HepG2 (cell line): ENCODE data around the gene CACNA1C. TPM values are rescaled to one million over a fixed set of nuclear protein-coding genes. Genes with fewer than 3 reads are reported as not detected.

Experiments
- CREB1 ChIP-seq, 2 experiments: fragments of 450-650 bp in 1 of 2; IDR thresholded peaks; 2 replicates each; pipeline ENCODE4 v1.6.1; 2016 to 2017; ENCODE audit warnings: control low read depth in 1 of 2, mild to moderate bottlenecking in 1 of 2, missing compliant biosample characterization in 1 of 2, missing genetic modification characterization in 1 of 2
- HOXA7 ChIP-seq: sonication (generic); formaldehyde crosslinking; IDR thresholded peaks from 2 replicates; pipeline ENCODE4 v1.8.1; 2022; ENCODE audit warnings: mild to moderate bottlenecking, missing genetic modification reagents, moderate library complexity
- JUNB ChIP-seq: sonication (generic); formaldehyde crosslinking; IDR thresholded peaks from 2 replicates; pipeline ENCODE4 v1.8.0; 2022; ENCODE audit warnings: missing genetic modification reagents, mild to moderate bottlenecking, borderline replicate concordance
- RBFOX2 ChIP-seq: fragments of 200-400 bp; formaldehyde crosslinking; IDR thresholded peaks from 2 replicates; pipeline ENCODE4 v1.6.1; 2017; ENCODE audit warnings: low read depth, mild to moderate bottlenecking, low read length
- SMC3 ChIP-seq: IDR thresholded peaks from 2 replicates; pipeline ENCODE4 v1.6.1; 2011; ENCODE audit warnings: low read length, improper control_type of control experiment
- STAT6 ChIP-seq: sonication (generic); formaldehyde crosslinking; IDR thresholded peaks from 2 replicates; pipeline ENCODE4 v1.4.0; 2020; ENCODE audit warnings: missing genetic modification reagents, mild to moderate bottlenecking, borderline replicate concordance
- TOE1 ChIP-seq: sonication (generic); formaldehyde crosslinking; IDR thresholded peaks from 2 replicates; pipeline ENCODE4 v1.4.0; 2020; ENCODE audit warnings: mild to moderate bottlenecking, missing genetic modification reagents
- ZBTB42 ChIP-seq: sonication (generic); formaldehyde crosslinking; IDR thresholded peaks from 2 replicates; pipeline ENCODE4 v1.5.0; 2020; ENCODE audit warnings: mild to moderate bottlenecking, missing genetic modification reagents
- ZNF367 ChIP-seq: sonication (generic); formaldehyde crosslinking; IDR thresholded peaks from 2 replicates; pipeline ENCODE4 v1.4.0; 2020; ENCODE audit warnings: missing genetic modification reagents, borderline replicate concordance
- ZNF430 ChIP-seq: sonication (generic); formaldehyde crosslinking; IDR thresholded peaks from 2 replicates; pipeline ENCODE4 v1.9.0; 2021; ENCODE audit warnings: mild to moderate bottlenecking, missing genetic modification reagents
- polyA plus RNA-seq, 8 experiments: library from polyadenylated mRNA; depleted of rRNA in 3 of 8; stranded (reverse) in 7 of 8; unstranded in 1 of 8; fragments of >200 nt; fragmentation: Illumina TruSeq in 4 of 8; extraction: Trizol in 4 of 8; gene quantifications; 2 replicates each; pipeline versions ENCODE4 v1.2.1 to v1.2.3, GENCODE V29; 2011 to 2016; ENCODE audit warnings: low read depth in 4 of 8, missing spikeins in 1 of 8, mixed read lengths in 1 of 8; ENCODE audit not compliant: insufficient read depth in 1 of 8
- total RNA-seq, 5 experiments: library from RNA; depleted of rRNA; stranded (reverse); fragments of >200 nt; fragmentation: Illumina TruSeq; extraction: Trizol; gene quantifications; 2 replicates each; pipeline ENCODE4 v1.2.3, GENCODE V29; 2016; ENCODE audit warnings: low read depth in 1 of 5
- TF ChIP-seq, protein P1 (sequence below): sonication (generic); formaldehyde crosslinking; IDR thresholded peaks from one replicate; pipeline ENCODE4 v1.5.1; 2020; ENCODE audit warnings: mild to moderate bottlenecking, missing genetic modification reagents; ENCODE audit errors: not compliant biosample characterization
- TF ChIP-seq, protein P2 (sequence below): sonication (generic); formaldehyde crosslinking; IDR thresholded peaks from 2 replicates; pipeline ENCODE4 v1.8.0; 2022; ENCODE audit warnings: missing genetic modification reagents, mild to moderate bottlenecking, inconsistent platforms, borderline replicate concordance

CACNA1C gene
- total and polyA plus RNA-seq, 2 of the 13 experiments (the other 11 are each of a cell fraction or from before 2014, with no cell fraction given), result not detected

DNA sequence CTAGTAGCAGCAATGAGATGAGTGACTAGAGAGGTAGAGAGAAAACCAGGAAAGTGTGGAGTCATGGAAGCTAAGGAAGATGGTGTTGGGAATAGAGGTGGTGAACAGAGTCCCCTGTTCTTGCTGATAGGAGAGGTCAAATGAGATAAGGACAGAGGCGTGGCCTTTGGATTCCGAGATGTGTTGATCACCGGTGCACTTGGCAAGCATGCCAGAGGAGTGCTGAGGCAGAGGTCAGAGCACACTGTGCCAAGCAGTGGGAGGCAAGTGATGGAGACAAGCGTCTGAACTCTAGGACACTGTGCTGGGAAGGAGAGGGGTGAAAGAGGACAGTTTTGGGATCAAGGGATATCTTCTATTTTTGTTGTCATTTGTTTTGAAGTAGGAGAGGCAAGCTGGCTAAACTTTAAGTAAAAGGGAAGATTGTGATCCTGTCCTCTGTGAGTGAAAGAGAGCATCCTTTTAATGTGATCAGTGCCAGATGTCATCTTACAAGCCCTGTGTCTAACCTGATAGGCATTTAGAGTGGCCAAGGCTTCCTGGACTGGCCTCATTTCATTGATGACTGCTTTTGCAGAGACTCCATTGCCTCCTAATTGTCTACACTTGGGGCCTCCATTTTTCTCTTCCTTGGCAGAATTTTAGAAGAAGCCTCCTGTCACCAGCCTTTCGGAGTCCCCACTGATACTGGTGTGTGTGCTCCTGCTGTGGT lies 336.4 kb downstream of the CACNA1C start (continued):
- TF ChIP-seq, protein P1, sequence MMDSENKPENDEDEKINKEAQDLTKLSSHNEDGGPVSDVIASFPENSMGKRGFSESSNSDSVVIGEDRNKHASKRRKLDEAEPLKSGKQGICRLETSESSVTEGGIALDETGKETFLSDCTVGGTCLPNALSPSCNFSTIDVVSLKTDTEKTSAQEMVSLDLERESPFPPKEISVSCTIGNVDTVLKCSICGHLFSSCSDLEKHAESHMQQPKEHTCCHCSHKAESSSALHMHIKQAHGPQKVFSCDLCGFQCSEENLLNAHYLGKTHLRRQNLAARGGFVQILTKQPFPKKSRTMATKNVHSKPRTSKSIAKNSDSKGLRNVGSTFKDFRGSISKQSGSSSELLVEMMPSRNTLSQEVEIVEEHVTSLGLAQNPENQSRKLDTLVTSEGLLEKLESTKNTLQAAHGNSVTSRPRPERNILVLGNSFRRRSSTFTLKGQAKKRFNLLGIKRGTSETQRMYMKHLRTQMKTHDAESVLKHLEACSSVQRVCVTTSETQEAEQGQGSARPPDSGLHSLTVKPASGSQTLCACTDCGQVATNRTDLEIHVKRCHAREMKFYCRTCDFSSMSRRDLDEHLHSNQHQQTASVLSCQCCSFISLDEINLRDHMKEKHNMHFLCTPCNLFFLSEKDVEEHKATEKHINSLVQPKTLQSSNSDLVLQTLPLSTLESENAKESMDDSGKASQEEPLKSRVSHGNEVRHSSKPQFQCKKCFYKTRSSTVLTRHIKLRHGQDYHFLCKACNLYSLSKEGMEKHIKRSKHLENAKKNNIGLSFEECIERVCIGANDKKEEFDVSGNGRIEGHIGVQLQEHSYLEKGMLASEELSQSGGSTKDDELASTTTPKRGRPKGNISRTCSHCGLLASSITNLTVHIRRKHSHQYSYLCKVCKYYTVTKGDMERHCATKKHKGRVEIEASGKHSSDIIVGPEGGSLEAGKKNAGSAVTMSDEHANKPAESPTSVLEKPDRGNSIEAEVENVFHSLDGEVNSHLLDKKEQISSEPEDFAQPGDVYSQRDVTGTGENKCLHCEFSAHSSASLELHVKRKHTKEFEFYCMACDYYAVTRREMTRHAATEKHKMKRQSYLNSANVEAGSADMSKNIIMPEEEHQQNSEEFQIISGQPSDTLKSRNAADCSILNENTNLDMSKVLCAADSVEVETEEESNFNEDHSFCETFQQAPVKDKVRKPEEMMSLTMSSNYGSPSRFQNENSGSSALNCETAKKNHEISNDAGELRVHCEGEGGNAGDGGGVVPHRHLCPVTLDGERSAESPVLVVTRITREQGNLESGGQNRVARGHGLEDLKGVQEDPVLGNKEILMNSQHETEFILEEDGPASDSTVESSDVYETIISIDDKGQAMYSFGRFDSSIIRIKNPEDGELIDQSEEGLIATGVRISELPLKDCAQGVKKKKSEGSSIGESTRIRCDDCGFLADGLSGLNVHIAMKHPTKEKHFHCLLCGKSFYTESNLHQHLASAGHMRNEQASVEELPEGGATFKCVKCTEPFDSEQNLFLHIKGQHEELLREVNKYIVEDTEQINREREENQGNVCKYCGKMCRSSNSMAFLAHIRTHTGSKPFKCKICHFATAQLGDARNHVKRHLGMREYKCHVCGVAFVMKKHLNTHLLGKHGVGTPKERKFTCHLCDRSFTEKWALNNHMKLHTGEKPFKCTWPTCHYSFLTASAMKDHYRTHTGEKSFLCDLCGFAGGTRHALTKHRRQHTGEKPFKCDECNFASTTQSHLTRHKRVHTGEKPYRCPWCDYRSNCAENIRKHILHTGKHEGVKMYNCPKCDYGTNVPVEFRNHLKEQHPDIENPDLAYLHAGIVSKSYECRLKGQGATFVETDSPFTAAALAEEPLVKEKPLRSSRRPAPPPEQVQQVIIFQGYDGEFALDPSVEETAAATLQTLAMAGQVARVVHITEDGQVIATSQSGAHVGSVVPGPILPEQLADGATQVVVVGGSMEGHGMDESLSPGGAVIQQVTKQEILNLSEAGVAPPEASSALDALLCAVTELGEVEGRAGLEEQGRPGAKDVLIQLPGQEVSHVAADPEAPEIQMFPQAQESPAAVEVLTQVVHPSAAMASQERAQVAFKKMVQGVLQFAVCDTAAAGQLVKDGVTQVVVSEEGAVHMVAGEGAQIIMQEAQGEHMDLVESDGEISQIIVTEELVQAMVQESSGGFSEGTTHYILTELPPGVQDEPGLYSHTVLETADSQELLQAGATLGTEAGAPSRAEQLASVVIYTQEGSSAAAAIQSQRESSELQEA (CRISPR knock-in tag), result no peak
- TF ChIP-seq ZNF430 (CRISPR knock-in tag), result no peak
- no peak for TF ChIP-seq RBFOX2
- no peak for TF ChIP-seq CREB1 (IDR thresholded peaks at IDR 0.05)
- no peak for TF ChIP-seq CREB1 (CRISPR knock-in tag; IDR thresholded peaks at IDR 0.05)
- TF ChIP-seq STAT6 (CRISPR knock-in tag), result no peak
- no peak for TF ChIP-seq HOXA7 (CRISPR knock-in tag)
- no peak for TF ChIP-seq JUNB (CRISPR knock-in tag)
- no peak for TF ChIP-seq ZBTB42
- TF ChIP-seq ZNF367 (CRISPR knock-in tag), result no peak
- no peak for TF ChIP-seq SMC3
- TF ChIP-seq, protein P2, sequence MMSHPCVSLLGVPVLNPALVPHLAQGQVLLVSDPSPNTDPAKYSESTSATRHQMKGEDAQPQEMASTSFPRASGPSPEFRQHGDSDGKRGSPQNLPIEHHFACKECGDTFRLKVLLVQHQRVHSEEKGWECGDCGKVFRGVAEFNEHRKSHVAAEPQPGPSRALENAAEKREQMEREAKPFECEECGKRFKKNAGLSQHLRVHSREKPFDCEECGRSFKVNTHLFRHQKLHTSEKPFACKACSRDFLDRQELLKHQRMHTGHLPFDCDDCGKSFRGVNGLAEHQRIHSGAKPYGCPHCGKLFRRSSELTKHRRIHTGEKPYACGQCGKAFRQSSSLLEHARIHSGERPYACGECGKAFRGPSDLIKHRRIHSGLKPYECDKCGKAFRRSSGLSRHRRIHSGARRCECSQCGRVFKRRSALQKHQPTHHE (CRISPR knock-in tag), result no peak
- no peak for TF ChIP-seq TOE1
- TF ChIP-seq, all 625 proteins: peak for 0
